ENCODE measurements around the gene UQCRQ. TPM values are rescaled to one million over a fixed set of nuclear protein-coding genes. Genes with fewer than 3 reads are reported as not detected.

UQCRQ gene
- total and polyA plus RNA-seq, 5 experiments from 2014 or later = 101 to 702 (median 594) TPM

DNA sequence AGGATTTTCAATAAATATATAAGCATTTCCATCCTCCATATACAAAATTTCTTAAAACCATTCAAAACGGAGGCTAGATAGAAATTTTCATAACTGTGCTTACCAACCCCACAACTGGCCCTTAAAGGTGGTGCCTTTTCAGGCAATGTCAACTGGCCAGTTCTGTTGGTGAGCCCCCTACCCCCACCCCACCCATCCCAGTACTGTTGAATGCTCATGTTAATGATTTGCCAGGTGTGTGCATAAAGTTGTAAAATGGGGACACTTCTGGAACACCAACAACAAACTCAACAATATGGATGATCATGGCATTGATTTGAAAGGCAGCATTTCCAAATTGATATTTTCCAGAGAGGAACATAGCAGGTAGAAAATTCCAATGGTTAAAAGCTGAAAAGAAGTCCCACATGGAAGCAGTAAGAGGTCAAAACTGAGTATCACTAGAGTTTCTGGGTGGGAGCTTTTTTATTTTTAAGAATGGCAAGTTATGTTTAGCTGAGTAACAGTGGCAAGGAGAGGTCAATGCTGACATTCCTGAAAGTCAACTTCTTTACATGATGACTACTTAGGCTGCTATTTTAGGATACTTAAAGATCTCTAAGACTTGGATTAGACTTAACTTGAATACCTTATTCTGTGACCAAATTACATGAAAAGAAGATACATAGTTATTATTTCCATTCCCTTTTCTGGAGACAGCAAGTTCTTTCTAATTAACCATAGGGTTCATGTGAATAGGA lies 9.7 kb downstream of the UQCRQ start:
- peak overlapping the region in 1 of 10 donors; percentile 11 for H3K27ac Mint-ChIP-seq
- POLR2A ChIA-PET = no interaction called here
- ATAC-seq (no peak), DNase-seq (no peak)
- H3K4me1 Mint-ChIP-seq = peaks cover 0 to 1% (median 0%) of the 10 kb centered on the region in 4 donors
- no peaks in the 10 kb centered on the region for H3K27me3 Mint-ChIP-seq
- no peak overlapping the region for H3K4me3 Mint-ChIP-seq
- H3K9me3 Mint-ChIP-seq = no peaks in the 10 kb centered on the region
- H3K36me3 Mint-ChIP-seq = peaks cover 0 to 58% (median 6%) of the 10 kb centered on the region in 3 donors

DNA sequence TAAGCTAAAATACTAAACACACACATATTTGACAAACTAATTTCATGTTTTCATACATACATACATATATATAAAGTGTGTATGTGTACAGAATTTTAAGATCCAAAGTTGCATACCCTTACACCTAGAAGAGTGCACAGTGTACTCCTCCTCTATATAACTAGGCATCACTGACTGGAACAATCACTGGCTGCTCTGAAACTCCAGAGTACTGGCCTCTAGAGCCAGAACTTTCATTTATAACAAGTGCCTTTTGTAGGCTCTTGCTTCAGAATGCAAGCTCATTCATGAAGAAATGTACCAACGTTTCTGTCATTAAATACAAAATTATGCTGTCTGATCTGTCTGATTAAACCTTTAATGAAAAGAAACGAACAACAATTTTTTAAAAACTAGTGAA lies 11.0 kb downstream of the UQCRQ start:
- Mint-ChIP-seq H3K9me3 (no peaks in the 10 kb centered on the region), H3K36me3 (peaks cover 0 to 68% (median 6%) of the 10 kb centered on the region in 3 donors), H3K4me3 (no peak overlapping the region), H3K4me1 (peaks cover 0 to 1% (median 0%) of the 10 kb centered on the region in 4 donors), H3K27ac (no peak overlapping the region), H3K27me3 (no peaks in the 10 kb centered on the region)
- ATAC-seq (no peak), DNase-seq (no peak)
- POLR2A ChIA-PET = interaction anchor here (0.6 kb wide), 1 partner anchor 162 kb away, joined by 3 read pairs; no protein-coding TSS in a partner anchor

DNA sequence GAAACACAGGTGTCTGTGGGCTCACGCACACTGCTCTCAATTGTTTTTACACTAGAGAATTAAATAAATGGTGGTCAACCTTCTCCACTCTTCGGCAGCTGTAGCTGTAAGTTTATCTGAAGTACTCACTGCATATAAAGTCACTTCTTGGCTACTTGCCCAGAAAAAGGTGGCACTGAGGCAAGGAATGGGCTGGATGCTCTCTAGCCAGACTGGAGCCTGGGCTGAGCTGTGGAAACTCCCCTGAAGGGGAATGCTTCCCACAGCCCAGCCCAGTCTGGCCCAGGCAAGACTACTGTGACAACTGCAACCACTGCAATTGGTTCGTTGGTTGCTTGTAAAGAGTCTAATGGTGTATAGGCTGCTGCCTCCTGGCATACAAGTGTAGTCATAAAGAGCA lies 11.5 kb downstream of the UQCRQ start:
- POLR2A ChIA-PET = no interaction called here
- no peaks in the 10 kb centered on the region for H3K9me3 Mint-ChIP-seq
- no peaks in the 10 kb centered on the region for H3K27me3 Mint-ChIP-seq
- H3K4me3 Mint-ChIP-seq = no peak overlapping the region
- H3K4me1 Mint-ChIP-seq = peaks cover 0 to 1% (median 0%) of the 10 kb centered on the region in 4 donors
- ATAC-seq (no peak), DNase-seq (no peak)
- peaks cover 0 to 69% (median 6%) of the 10 kb centered on the region in 3 donors for H3K36me3 Mint-ChIP-seq
- H3K27ac Mint-ChIP-seq = peak overlapping the region in 2 of 10 donors; percentile 28 to 53

DNA sequence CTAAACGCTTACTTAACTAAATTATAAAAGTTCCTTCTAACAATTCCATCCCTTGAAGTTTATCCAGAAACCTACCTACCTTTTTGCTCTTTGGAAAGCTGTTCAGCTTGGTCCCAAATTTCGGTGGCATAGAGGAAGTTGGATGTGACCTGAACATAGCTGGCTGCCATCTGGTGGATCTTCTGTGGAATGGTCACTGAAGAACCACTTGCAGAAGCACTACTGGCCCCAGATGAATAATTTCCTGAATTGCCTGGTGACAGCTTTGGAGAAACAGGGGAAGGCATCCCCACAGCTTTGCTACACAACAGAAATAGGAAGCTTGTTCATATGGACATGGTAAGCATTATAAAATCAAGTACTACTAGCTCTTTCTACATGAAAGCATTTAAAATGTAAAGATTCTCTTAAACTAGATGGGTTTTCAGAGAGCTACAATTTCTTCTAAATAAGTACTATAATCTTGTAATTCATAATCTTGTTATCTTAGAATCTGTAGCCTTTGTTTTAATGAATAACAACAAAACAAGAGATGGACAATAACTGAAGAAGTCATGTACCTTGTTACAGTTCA lies 16.9 kb downstream of the UQCRQ start:
- Mint-ChIP-seq H3K4me1 (no peaks in the 10 kb centered on the region), H3K4me3 (no peak overlapping the region), H3K9me3 (no peaks in the 10 kb centered on the region), H3K36me3 (peaks cover 0 to 90% (median 16%) of the 10 kb centered on the region in 3 donors), H3K27ac (peak overlapping the region in 4 of 10 donors; percentile 31 to 68 (median 38)), H3K27me3 (no peaks in the 10 kb centered on the region)
- DNase-seq = peak in 6 of 10 donors; percentile 5 to 28 (median 18)
- POLR2A ChIA-PET = interaction anchor here (1.1 to 1.4 kb wide), 3 partner anchors 10 to 168 kb away, joined by 3 read pairs; partner anchors contain the start of genes HSPA4 and LEAP2
- ATAC-seq = peak; percentile 42 to 69

DNA sequence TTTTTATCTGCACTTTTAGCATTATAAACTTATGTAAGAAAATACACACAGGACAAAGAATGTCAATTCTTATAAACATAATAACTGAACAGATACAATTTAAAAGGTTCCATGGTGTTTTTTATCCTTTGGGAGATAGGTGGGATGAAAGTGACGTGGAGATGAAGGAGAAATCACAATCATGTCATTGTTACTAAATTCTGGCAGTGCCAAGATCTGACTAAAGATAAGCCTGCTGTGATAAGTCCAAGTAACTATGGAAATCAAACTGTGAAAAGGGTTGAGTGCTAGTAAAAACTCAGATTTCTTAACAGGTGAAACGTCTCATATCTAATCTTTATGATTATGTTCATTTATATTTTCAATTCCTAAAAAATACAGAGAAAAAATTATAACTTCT lies 18.1 kb downstream of the UQCRQ start:
- Mint-ChIP-seq H3K27ac (peak overlapping the region in 2 of 10 donors; percentile 45 to 83), H3K4me3 (no peak overlapping the region), H3K4me1 (no peaks in the 10 kb centered on the region), H3K36me3 (peaks cover 0 to 86% (median 16%) of the 10 kb centered on the region in 3 donors), H3K27me3 (no peaks in the 10 kb centered on the region), H3K9me3 (no peaks in the 10 kb centered on the region)
- no peak for ATAC-seq
- no peak for DNase-seq
- POLR2A ChIA-PET = interaction anchor here (0.7 kb wide), 1 partner anchor 76 kb away, joined by 3 read pairs; no protein-coding TSS in a partner anchor

DNA sequence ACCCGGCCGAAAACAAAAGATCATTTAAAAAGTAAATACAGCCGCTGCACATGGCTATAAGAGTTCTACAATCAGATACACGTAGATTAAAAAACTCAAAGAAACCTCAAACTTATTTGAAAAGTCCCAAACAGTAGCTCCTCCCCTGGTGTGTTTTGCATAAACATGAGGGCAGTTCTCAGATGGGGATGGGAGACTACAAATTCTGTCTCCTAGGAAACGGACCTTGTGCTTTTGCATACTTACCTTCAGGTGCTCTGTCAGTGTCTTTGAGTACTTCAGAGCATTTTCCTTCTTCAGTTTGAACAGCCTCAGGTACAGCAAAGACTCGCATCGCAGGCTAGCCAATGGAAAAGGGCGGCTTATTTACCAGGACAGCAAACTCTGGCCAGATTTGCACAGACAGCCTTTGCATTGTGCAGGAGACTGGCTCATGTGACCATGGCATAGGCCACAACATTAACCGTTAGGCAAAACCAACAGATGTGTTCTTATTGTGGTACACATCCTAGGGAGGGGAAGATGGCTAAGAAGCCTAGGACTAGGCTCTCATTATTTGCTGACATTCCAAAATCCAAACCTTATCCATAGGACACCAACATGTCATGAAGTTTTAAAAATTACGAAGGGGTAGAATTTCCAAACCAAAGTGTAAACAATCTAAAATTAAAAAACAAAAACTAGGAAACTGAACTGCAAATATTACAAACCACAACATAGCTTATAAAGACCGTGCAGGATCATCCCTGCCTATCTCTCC lies 19.8 kb downstream of the UQCRQ start:
- Mint-ChIP-seq H3K27me3 (no peaks in the 10 kb centered on the region), H3K36me3 (peaks cover 0 to 84% (median 13%) of the 10 kb centered on the region in 3 donors), H3K27ac (peak overlapping the region in 4 of 10 donors; percentile 6 to 58 (median 33)), H3K4me3 (no peak overlapping the region), H3K4me1 (no peaks in the 10 kb centered on the region), H3K9me3 (no peaks in the 10 kb centered on the region)
- DNase-seq (no peak), ATAC-seq (no peak)
- POLR2A ChIA-PET = no interaction called here

DNA sequence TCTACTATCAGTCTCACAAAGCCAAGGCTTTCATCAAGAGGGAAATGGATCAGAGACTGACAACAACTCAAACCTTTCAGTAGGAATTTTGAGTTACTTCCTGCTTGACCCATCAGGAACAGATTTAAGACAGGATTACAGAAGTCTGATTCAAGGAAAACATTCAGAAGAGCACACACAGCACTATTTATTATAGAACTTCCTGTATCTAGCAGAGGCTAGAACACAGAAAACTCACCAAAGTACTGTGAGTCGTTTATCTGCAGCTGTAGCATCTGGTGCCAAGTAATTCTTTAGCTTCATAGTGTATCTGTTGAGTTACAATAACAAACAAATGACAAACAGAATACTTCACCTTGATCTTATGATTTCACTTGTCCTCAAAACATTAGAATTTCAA lies 20.8 kb downstream of the UQCRQ start:
- ATAC-seq = no peak
- POLR2A ChIA-PET = no interaction called here
- H3K4me3 Mint-ChIP-seq = no peak overlapping the region
- no peaks in the 10 kb centered on the region for H3K9me3 Mint-ChIP-seq
- H3K27me3 Mint-ChIP-seq = no peaks in the 10 kb centered on the region
- no peak for DNase-seq
- peaks cover 0 to 82% (median 18%) of the 10 kb centered on the region in 3 donors for H3K36me3 Mint-ChIP-seq
- H3K27ac Mint-ChIP-seq = peak overlapping the region in 2 of 10 donors; percentile 25 to 49
- peaks cover 0 to 1% (median 0%) of the 10 kb centered on the region in 4 donors for H3K4me1 Mint-ChIP-seq

DNA sequence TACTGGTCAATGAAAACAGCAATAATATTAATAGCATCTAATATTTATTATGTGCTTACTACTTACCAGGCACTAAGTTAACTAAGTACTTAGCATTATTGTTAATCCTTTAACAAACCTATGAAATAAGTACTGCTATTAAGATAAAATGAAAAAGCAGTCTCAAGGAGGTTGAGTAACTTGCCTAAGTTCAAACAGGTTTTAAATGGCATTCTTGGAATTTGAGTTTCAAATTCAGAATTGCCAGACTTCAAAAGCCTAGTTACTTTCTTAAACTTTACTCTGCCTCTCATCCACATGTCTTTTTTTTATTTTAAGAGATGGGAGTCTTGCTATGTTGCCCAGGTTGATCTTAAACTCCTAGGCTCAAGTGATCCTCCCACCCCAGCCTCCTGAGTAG lies 23.1 kb downstream of the UQCRQ start:
- no peak overlapping the region for H3K4me3 Mint-ChIP-seq
- peaks cover 0 to 1% (median 0%) of the 10 kb centered on the region in 4 donors for H3K4me1 Mint-ChIP-seq
- no peak for DNase-seq
- no peaks in the 10 kb centered on the region for H3K9me3 Mint-ChIP-seq
- POLR2A ChIA-PET = no interaction called here
- H3K27ac Mint-ChIP-seq = peak overlapping the region in 3 of 10 donors; percentile 4 to 29 (median 11)
- no peaks in the 10 kb centered on the region for H3K27me3 Mint-ChIP-seq
- H3K36me3 Mint-ChIP-seq = peaks cover 0 to 81% (median 18%) of the 10 kb centered on the region in 3 donors
- ATAC-seq = no peak

DNA sequence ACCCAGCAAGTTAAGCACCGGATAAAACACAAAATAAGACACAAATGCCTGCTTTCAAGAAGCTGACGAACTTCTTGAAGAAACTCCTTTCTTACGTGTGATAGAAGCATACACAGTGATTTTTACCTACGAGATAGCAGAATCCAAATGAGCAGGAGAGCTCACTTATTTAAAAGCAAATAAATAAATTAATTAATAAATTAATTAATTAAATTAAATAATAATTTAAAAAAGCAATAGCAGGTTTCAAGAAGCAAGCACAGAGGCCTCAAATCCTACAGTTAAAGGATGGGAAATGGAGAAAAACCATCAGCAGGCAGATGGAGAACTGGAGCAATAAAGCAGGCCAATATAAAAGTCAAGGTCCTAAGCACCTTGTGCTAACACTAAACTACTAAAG lies 24.4 kb downstream of the UQCRQ start:
- DNase-seq (no peak), ATAC-seq (no peak)
- no peaks in the 10 kb centered on the region for H3K9me3 Mint-ChIP-seq
- POLR2A ChIA-PET = interaction anchor here (0.6 kb wide), 1 partner anchor 143 kb away, joined by 3 read pairs; no protein-coding TSS in a partner anchor
- no peaks in the 10 kb centered on the region for H3K27me3 Mint-ChIP-seq
- H3K27ac Mint-ChIP-seq = no peak overlapping the region
- H3K4me1 Mint-ChIP-seq = peaks cover 0 to 4% (median 1%) of the 10 kb centered on the region in 4 donors
- H3K4me3 Mint-ChIP-seq = no peak overlapping the region
- H3K36me3 Mint-ChIP-seq = peaks cover 7 to 82% (median 21%) of the 10 kb centered on the region in 3 donors

DNA sequence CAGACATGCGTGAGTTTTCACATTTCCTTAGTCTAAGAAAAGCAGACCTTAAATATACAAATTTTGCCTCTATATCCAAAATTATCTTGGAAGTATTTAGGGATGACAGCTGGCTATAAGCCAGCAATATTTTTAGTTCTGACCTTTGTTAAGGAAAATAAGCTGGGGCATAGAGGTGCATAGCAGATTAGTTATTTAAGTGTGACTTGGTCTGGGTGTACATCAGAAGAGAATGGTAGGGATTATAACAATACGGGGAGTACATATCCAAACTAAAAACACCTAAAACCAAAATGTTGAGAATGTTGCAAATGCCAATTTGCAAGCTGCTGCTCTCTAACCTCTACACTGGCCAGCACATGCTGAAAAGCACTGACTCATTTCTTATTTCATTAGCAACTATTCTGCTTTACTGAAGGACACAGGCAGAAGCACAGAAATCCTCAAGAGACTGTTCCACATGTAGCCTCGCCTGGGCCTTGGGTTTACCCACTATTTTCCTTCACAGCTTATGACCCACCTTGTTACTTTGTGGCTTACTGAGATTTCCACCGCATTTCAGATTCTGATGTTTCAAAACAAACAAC lies 29.4 kb downstream of the UQCRQ start:
- Mint-ChIP-seq H3K27ac (peak overlapping the region in 5 of 10 donors; percentile 8 to 71 (median 17)), H3K4me3 (no peak overlapping the region), H3K36me3 (peaks cover 7 to 84% (median 17%) of the 10 kb centered on the region in 3 donors), H3K9me3 (no peaks in the 10 kb centered on the region), H3K27me3 (no peaks in the 10 kb centered on the region), H3K4me1 (peaks cover 0 to 6% (median 1%) of the 10 kb centered on the region in 4 donors)
- DNase-seq (no peak), ATAC-seq (no peak)
- POLR2A ChIA-PET = no interaction called here

DNA sequence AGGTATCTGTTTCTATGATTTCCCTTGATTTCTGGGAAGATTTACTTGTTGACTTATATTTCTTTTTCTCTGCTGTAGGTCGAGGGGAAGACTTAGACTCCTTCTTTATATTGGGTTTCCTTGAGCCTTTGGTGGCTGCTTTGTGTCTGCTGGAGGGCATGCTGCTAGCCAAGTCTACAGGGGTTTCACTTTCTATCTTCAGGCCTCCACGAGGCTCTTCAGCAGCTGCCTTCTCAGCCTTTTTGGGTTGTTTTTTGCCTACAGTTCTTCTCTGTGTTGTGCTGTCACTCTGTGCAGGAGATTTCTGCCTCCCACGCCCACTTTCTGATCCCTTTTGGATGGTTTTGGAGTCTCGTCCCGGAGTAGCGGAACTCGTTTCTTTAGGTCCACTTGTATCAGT lies 30.2 kb downstream of the UQCRQ start:
- Mint-ChIP-seq H3K36me3 (peaks cover 7 to 87% (median 17%) of the 10 kb centered on the region in 3 donors), H3K9me3 (no peaks in the 10 kb centered on the region), H3K4me1 (peaks cover 0 to 6% (median 1%) of the 10 kb centered on the region in 4 donors), H3K27me3 (no peaks in the 10 kb centered on the region), H3K4me3 (no peak overlapping the region), H3K27ac (peak overlapping the region in 6 of 10 donors; percentile 16 to 65 (median 22))
- DNase-seq (no peak), ATAC-seq (no peak)
- POLR2A ChIA-PET = interaction anchor here (0.7 kb wide), 1 partner anchor 67 kb away, joined by 3 read pairs; the partner anchor contains the start of gene AFF4

DNA sequence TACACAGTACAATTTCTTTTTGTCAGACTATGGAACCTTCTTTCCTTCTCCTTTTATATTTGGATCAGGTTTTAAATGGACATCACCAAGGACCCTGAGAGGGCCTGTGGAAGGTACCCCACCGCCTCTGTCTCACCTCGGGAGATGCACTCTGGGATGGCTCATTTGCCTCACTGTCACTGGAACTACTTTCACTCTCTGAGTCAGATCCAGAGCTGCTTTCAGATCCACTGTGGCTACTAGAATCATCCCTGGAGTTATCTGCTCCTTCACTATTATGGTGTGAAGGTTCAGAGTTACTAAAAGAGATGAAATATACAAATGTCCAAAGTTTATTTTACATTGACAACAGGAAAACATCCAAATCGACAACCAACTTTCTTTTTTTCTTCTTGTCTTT lies 31.7 kb downstream of the UQCRQ start:
- no peak overlapping the region for H3K27ac Mint-ChIP-seq
- H3K36me3 Mint-ChIP-seq = peaks cover 7 to 84% (median 12%) of the 10 kb centered on the region in 3 donors
- no peak overlapping the region for H3K4me3 Mint-ChIP-seq
- peaks cover 0 to 5% (median 1%) of the 10 kb centered on the region in 4 donors for H3K4me1 Mint-ChIP-seq
- no peaks in the 10 kb centered on the region for H3K9me3 Mint-ChIP-seq
- DNase-seq (no peak), ATAC-seq (no peak)
- POLR2A ChIA-PET = no interaction called here
- H3K27me3 Mint-ChIP-seq = no peaks in the 10 kb centered on the region

Measured in naive thymus-derived CD8-positive, alpha-beta T cell (primary cell).